Type B pancreatic cell (in vitro differentiated cells): ENCODE data around the gene RP2. TPM values are rescaled to one million over a fixed set of nuclear protein-coding genes. Genes with fewer than 3 reads are reported as not detected.

Experiments used
- DNase-seq: peaks from one replicate; pipeline ENCODE4 v3.0.0; 2021; ENCODE audit warnings: mixed read lengths; ENCODE audit not compliant: unreplicated experiment; ENCODE audit errors: extremely low spot score
- H3K27ac Mint-ChIP-seq: 2 replicates; pipeline ENCODE4 v1.8.0; 2021; ENCODE audit warnings: mild to moderate bottlenecking, mixed read lengths
- H3K27me3 Mint-ChIP-seq: 2 replicates; pipeline ENCODE4 v1.8.0; 2021; ENCODE audit warnings: mixed read lengths
- H3K36me3 Mint-ChIP-seq: 2 replicates; pipeline ENCODE4 v1.8.0; 2021; ENCODE audit warnings: mixed read lengths
- H3K4me1 Mint-ChIP-seq: one replicate; pipeline ENCODE4 v1.8.0; 2021; ENCODE audit warnings: mixed read lengths; ENCODE audit not compliant: unreplicated experiment
- H3K4me3 Mint-ChIP-seq: 2 replicates; pipeline ENCODE4 v1.8.0; 2021; ENCODE audit warnings: mild to moderate bottlenecking, mixed read lengths
- H3K9me3 Mint-ChIP-seq: 2 replicates; pipeline ENCODE4 v1.8.0; 2021; ENCODE audit warnings: mixed read lengths
- CTCF ChIP-seq: fragments of 200-600 bp; sonication (generic); conservative IDR thresholded peaks from 2 replicates; pipeline ENCODE4 v1.5.0; 2021; ENCODE audit warnings: antibody characterized with exemption, mild to moderate bottlenecking
- total RNA-seq: library from RNA; stranded (reverse); gene quantifications from 2 replicates; pipeline ENCODE4 v1.2.1, GENCODE V29; 2021; ENCODE audit warnings: low replicate concordance

The RP2 gene
- total RNA-seq, 1 donor from 2014 or later: 7.7 TPM

DNA sequence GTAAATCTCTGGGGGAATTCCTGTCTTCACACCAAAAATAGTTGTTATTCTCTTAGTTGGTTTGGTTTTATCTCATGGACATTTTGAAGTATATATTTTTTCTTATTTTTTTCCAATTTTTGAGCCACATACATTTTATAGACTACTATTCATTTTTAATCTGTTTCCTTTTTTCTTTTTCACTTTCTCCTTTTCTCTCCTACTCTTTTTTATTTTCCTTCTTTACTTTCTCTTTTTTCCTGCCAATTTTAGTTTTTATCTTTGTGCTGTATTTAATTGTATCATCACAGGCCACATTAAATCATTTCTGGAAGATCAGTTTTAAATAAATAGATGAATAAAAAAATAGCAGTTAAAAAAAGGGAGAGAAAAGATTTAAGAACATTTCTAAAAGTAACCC, 61.4 kb downstream of the RP2 start:
- Mint-ChIP-seq H3K36me3 (no peaks in the 10 kb centered on the region), H3K4me3 (no peak overlapping the region), H3K27me3 (no peaks in the 10 kb centered on the region), H3K4me1 (no peaks in the 10 kb centered on the region), H3K27ac (no peak overlapping the region), H3K9me3 (no peaks in the 10 kb centered on the region)
- DNase-seq: no peak
- no peak for TF ChIP-seq CTCF

GRCh38 chrX:46903458-46904242, 66.8 kb downstream of the RP2 start:
- peak; percentile 73 for TF ChIP-seq CTCF
- no peaks in the 10 kb centered on the region for H3K27me3 Mint-ChIP-seq
- H3K4me3 Mint-ChIP-seq: peak overlapping the region; percentile 80
- no peaks in the 10 kb centered on the region for H3K4me1 Mint-ChIP-seq
- no peaks in the 10 kb centered on the region for H3K9me3 Mint-ChIP-seq
- H3K27ac Mint-ChIP-seq: no peak overlapping the region
- H3K36me3 Mint-ChIP-seq: no peaks in the 10 kb centered on the region
- DNase-seq: peak; percentile 70

GRCh38 chrX:46904626-46905025, 67.8 kb downstream of the RP2 start:
- Mint-ChIP-seq H3K36me3 (no peaks in the 10 kb centered on the region), H3K9me3 (no peaks in the 10 kb centered on the region), H3K27me3 (no peaks in the 10 kb centered on the region), H3K27ac (peak overlapping the region; percentile 34), H3K4me1 (no peaks in the 10 kb centered on the region), H3K4me3 (no peak overlapping the region)
- DNase-seq: no peak
- TF ChIP-seq CTCF: no peak

GRCh38 chrX:46910415-46910814, 73.6 kb downstream of the RP2 start:
- H3K36me3 Mint-ChIP-seq: no peaks in the 10 kb centered on the region
- H3K4me3 Mint-ChIP-seq: no peak overlapping the region
- no peak for TF ChIP-seq CTCF
- no peaks in the 10 kb centered on the region for H3K9me3 Mint-ChIP-seq
- no peak overlapping the region for H3K27ac Mint-ChIP-seq
- no peaks in the 10 kb centered on the region for H3K4me1 Mint-ChIP-seq
- H3K27me3 Mint-ChIP-seq: no peaks in the 10 kb centered on the region
- no peak for DNase-seq

- no peak for TF ChIP-seq CTCF
- H3K36me3 Mint-ChIP-seq: no peaks in the 10 kb centered on the region
- H3K27ac Mint-ChIP-seq: peak within 1 kb of the TSS; percentile 93
- no peaks in the 10 kb centered on the region for H3K4me1 Mint-ChIP-seq
- no peaks in the 10 kb centered on the region for H3K9me3 Mint-ChIP-seq
- no peaks in the 10 kb centered on the region for H3K27me3 Mint-ChIP-seq
- peak within 1 kb of the TSS; percentile 95 for H3K4me3 Mint-ChIP-seq
- DNase-seq: peak; percentile 78
Observed at GRCh38 chrX:46912098-46912602, 75.3 kb downstream of the RP2 start, which contains the start of gene JADE3. Gene JADE3, plus strand, starts transcription at chrX:46912421. Its CDS starts 72,474 bp downstream, at chrX:46984895.
